HepG2 (cell line): Measurements from ENCODE around the gene CAPN3. TPM values are rescaled to one million over a fixed set of nuclear protein-coding genes. Genes with fewer than 3 reads are reported as not detected.

Source experiments
- AFF4 ChIP-seq: sonication (generic); formaldehyde crosslinking; IDR thresholded peaks from 2 replicates; pipeline ENCODE4 v1.4.0; 2020; ENCODE audit warnings: missing genetic modification reagents
- AHDC1 ChIP-seq: sonication (generic); formaldehyde crosslinking; IDR thresholded peaks from 2 replicates; pipeline ENCODE4 v1.5.1; 2020; ENCODE audit warnings: mild to moderate bottlenecking, missing genetic modification reagents, borderline replicate concordance
- DZIP1 ChIP-seq: sonication (generic); formaldehyde crosslinking; IDR thresholded peaks from 2 replicates; pipeline ENCODE4 v1.5.0; 2020; ENCODE audit warnings: mild to moderate bottlenecking, missing genetic modification reagents
- FLYWCH1 ChIP-seq: sonication (generic); formaldehyde crosslinking; IDR thresholded peaks from 2 replicates; pipeline ENCODE4 v1.8.1; 2023; ENCODE audit warnings: mild to moderate bottlenecking, missing genetic modification reagents
- NCOA5 ChIP-seq: sonication (generic); formaldehyde crosslinking; IDR thresholded peaks from 2 replicates; pipeline ENCODE4 v1.4.0; 2020; ENCODE audit warnings: missing genetic modification reagents
- PLSCR1 ChIP-seq: sonication (generic); formaldehyde crosslinking; IDR thresholded peaks from 2 replicates; pipeline ENCODE4 v1.5.0; 2020; ENCODE audit warnings: missing genetic modification reagents, mild to moderate bottlenecking, borderline replicate concordance
- PPARG ChIP-seq: conservative IDR thresholded peaks from 2 replicates; pipeline ENCODE4 v1.6.1; 2016; ENCODE audit warnings: missing biosample characterization, missing genetic modification reagents
- SYNCRIP ChIP-seq: fragments of 200-400 bp; formaldehyde crosslinking; IDR thresholded peaks from 2 replicates; pipeline ENCODE4 v1.6.1; 2018; ENCODE audit warnings: mild to moderate bottlenecking, low read depth, low read length; ENCODE audit not compliant: insufficient read depth
- ZNF484 ChIP-seq: sonication (generic); formaldehyde crosslinking; IDR thresholded peaks from 2 replicates; pipeline ENCODE4 v1.5.1; 2020; ENCODE audit warnings: mild to moderate bottlenecking, low read depth, missing genetic modification reagents, borderline replicate concordance
- ZNF510 ChIP-seq: sonication (generic); formaldehyde crosslinking; IDR thresholded peaks from 2 replicates; pipeline ENCODE4 v1.4.0; 2020; ENCODE audit warnings: low read depth, mild to moderate bottlenecking, missing genetic modification reagents
- ZNF792 ChIP-seq: IDR thresholded peaks from 2 replicates; pipeline ENCODE4 v1.6.1; 2016
- polyA plus RNA-seq, 8 experiments: library from polyadenylated mRNA; depleted of rRNA in 3 of 8; stranded (reverse) in 7 of 8; unstranded in 1 of 8; fragments of >200 nt; fragmentation: Illumina TruSeq in 4 of 8; extraction: Trizol in 4 of 8; gene quantifications; 2 replicates each; pipeline versions ENCODE4 v1.2.1 to v1.2.3, GENCODE V29; 2011 to 2016; ENCODE audit warnings: low read depth in 4 of 8, missing spikeins in 1 of 8, mixed read lengths in 1 of 8; ENCODE audit not compliant: insufficient read depth in 1 of 8
- total RNA-seq, 5 experiments: library from RNA; depleted of rRNA; stranded (reverse); fragments of >200 nt; fragmentation: Illumina TruSeq; extraction: Trizol; gene quantifications; 2 replicates each; pipeline ENCODE4 v1.2.3, GENCODE V29; 2016; ENCODE audit warnings: low read depth in 1 of 5
- TF ChIP-seq, protein P1 (sequence below): IDR thresholded peaks from 2 replicates; pipeline ENCODE4 v1.6.1; 2018; ENCODE audit warnings: missing genetic modification reagents

Gene CAPN3
- total and polyA plus RNA-seq, 2 of the 13 experiments (the other 11 are each of a cell fraction or from before 2014, with no cell fraction given) = 1.3 to 4.6 TPM

DNA sequence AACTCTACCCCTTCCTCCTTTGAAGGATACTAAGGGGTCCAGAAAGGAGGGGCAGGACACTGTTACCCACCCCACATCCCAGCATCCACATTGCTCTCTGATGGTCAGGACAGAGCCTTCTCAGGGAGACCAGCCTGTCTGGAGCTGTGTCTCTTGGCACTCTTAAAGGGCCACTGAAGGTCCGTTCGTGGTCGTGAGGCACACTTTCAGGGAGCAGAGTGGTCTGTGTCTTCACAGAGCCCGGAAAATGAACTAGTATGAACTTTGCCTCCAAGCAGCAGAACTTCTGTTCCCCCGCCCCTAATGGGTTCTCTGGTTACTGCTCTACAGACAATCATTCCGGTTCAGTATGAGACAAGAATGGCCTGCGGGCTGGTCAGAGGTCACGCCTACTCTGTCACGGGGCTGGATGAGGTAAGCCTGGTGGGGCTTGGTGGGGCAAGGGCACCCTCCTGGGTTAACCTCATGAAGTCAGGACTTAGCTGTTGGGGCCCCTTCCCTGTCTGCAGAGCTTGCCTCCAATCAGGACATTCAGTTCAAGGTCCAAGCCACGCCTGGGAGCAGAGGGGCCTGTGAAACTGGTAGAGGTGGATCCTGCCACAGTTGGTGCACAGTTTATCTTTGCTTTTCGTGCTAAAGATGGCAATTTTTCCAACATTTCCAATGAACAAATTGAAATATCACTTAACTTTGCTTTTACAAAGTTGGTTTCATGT, 33.2 kb downstream of the CAPN3 start (continued):
- TF ChIP-seq AHDC1 (CRISPR knock-in tag) (peak; percentile 84), NCOA5 (no peak), ZNF792 (CRISPR knock-in tag) (peak; percentile 73), PLSCR1 (no peak), SYNCRIP (no peak), PPARG (peak; percentile 81), ZNF510 (CRISPR knock-in tag) (no peak), ZNF484 (no peak), FLYWCH1 (CRISPR knock-in tag) (no peak), AFF4 (no peak), DZIP1 (CRISPR knock-in tag) (0 out of 2 replicates have a peak, but pooled peaks have one; percentile 28)
- TF ChIP-seq, protein P1, sequence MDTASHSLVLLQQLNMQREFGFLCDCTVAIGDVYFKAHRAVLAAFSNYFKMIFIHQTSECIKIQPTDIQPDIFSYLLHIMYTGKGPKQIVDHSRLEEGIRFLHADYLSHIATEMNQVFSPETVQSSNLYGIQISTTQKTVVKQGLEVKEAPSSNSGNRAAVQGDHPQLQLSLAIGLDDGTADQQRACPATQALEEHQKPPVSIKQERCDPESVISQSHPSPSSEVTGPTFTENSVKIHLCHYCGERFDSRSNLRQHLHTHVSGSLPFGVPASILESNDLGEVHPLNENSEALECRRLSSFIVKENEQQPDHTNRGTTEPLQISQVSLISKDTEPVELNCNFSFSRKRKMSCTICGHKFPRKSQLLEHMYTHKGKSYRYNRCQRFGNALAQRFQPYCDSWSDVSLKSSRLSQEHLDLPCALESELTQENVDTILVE (CRISPR knock-in tag) = peak; percentile 63; the same call in 1 of the 2 replicates
